ENCODE results near the gene GOT1. TPM values are rescaled to one million over a fixed set of nuclear protein-coding genes. Genes with fewer than 3 reads are reported as not detected.

Gene GOT1
- total and polyA plus RNA-seq, 8 donors: 26.5 to 32.5 (median 29.5) TPM

- no peaks in the 10 kb centered on the region for H3K36me3 ChIP-seq
- H3K27ac ChIP-seq: no peak overlapping the region
- intact Hi-C loops (cut with DNase I): no loop called here
- no peak for TF ChIP-seq CTCF (IDR thresholded peaks at IDR 0.05)
- H3K4me3 ChIP-seq: no peak overlapping the region
- ATAC-seq: no peak
- H3K9me3 ChIP-seq: no peaks in the 10 kb centered on the region
- H3K4me1 ChIP-seq: no peaks in the 10 kb centered on the region
- peaks cover 0 to 18% of the 10 kb centered on the region in 2 donors for H3K27me3 ChIP-seq
- no peak for DNase-seq
Measured at GRCh38 chr10:99369126-99369525, 61.3 kb downstream of the GOT1 start.

GRCh38 chr10:99368646-99369045, 61.8 kb downstream of the GOT1 start:
- no peak overlapping the region for H3K27ac ChIP-seq
- H3K27me3 ChIP-seq: peaks cover 0 to 18% of the 10 kb centered on the region in 2 donors
- H3K36me3 ChIP-seq: no peaks in the 10 kb centered on the region
- H3K9me3 ChIP-seq: no peaks in the 10 kb centered on the region
- ATAC-seq (no peak), DNase-seq (no peak)
- TF ChIP-seq CTCF (IDR thresholded peaks at IDR 0.05): no peak
- no peak overlapping the region for H3K4me3 ChIP-seq
- intact Hi-C loops (cut with DNase I): no loop called here
- no peaks in the 10 kb centered on the region for H3K4me1 ChIP-seq

- Histone ChIP-seq H3K9me3 (no peaks in the 10 kb centered on the region), H3K27me3 (peaks cover 0 to 18% of the 10 kb centered on the region in 2 donors), H3K4me3 (no peak overlapping the region), H3K4me1 (no peaks in the 10 kb centered on the region), H3K36me3 (no peaks in the 10 kb centered on the region), H3K27ac (no peak overlapping the region)
- no peak for TF ChIP-seq CTCF (IDR thresholded peaks at IDR 0.05)
- intact Hi-C loops (cut with DNase I): no loop called here
- no peak for ATAC-seq
- no peak for DNase-seq
Measured at GRCh38 chr10:99366666-99367065, 63.8 kb downstream of the GOT1 start.

DNA sequence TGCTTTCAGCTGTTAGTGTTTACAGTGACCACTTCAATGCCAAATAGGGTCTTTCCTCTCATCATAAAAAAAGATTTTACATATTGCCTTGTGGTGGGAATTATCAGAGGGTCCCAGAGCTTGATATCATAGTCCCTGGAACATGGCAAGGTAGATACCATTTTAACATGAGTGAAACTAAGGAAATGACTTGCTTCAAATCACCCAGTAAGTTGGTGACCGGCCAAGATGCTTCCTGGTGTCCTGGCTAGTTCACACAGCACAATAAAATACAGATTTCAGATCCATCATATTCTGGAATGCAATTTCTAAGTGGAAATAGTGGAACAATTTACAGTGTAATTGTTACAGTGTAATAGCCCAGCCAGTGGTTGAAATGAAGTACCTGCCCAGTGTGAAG, 64.7 kb downstream of the GOT1 start:
- H3K27me3 ChIP-seq: peaks cover 0 to 11% of the 10 kb centered on the region in 2 donors
- no peak for TF ChIP-seq CTCF (IDR thresholded peaks at IDR 0.05)
- H3K9me3 ChIP-seq: no peaks in the 10 kb centered on the region
- intact Hi-C loops (cut with DNase I): no loop called here
- no peaks in the 10 kb centered on the region for H3K4me1 ChIP-seq
- no peaks in the 10 kb centered on the region for H3K36me3 ChIP-seq
- ATAC-seq (no peak), DNase-seq (no peak)
- H3K27ac ChIP-seq: no peak overlapping the region
- H3K4me3 ChIP-seq: no peak overlapping the region

GRCh38 chr10:99365311-99365710, 65.1 kb downstream of the GOT1 start:
- Histone ChIP-seq H3K9me3 (no peaks in the 10 kb centered on the region), H3K36me3 (no peaks in the 10 kb centered on the region), H3K4me1 (no peaks in the 10 kb centered on the region), H3K27me3 (peaks cover 0 to 10% of the 10 kb centered on the region in 2 donors), H3K27ac (no peak overlapping the region), H3K4me3 (no peak overlapping the region)
- DNase-seq (no peak), ATAC-seq (no peak)
- no peak for TF ChIP-seq CTCF (IDR thresholded peaks at IDR 0.05)
- intact Hi-C loops (cut with DNase I): no loop called here

All from left lung (tissue), 10 donors.